Activated CD4-positive, alpha-beta T cell treated with anti-CD3 and anti-CD28 coated beads for 48 hours (primary cell): Measurements from ENCODE around the gene C21orf58.
A peak's percentile ranks its signal among the peaks of the same experiment; 100 is the strongest.
"Not testable (repeated sequence)": the region's sequence is repeated elsewhere in the genome, so short reads cannot be mapped to it uniquely, and the experiment has no call there.

Experiments used
- DNase-seq: peaks from one replicate; pipeline ENCODE4 v3.0.0-alpha.2; 2020

Gene C21orf58

DNA sequence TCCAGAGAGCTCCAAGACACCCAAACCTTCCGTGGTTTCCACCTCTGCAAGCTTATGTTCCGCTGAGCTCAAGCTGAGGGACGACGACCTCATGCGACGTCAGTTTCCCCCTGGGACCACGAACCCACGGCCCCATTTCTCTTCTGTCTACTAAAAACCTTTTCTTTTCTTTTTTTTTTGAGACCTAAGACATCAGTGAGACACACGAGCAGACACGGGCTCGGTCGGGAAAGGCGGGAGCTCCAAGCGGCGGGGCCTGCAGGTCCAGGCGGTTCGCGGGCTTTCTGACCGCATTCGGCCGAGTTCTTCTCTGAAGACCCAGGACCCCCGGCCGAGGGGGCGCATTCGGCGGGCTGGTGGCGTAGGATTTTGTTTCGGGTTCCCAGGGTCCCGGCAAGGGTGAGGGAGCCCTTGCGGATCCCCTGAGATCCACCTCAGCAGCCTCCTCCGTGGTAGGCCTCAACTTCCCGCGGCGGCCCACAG lies 402 bp downstream of the C21orf58 start:
- peak; percentile 55 for DNase-seq

- DNase-seq: peak; percentile 41
Measured at GRCh38 chr21:46322351-46323226, 1.1 kb downstream of the C21orf58 start.

- no peak for DNase-seq
Measured at GRCh38 chr21:46320331-46320801, 3.3 kb downstream of the C21orf58 start.

GRCh38 chr21:46319186-46319585 lies 4.5 kb downstream of the C21orf58 start:
- DNase-seq: no peak

- DNase-seq: no peak
Measured at GRCh38 chr21:46318464-46318845, 5.2 kb downstream of the C21orf58 start.

- DNase-seq: no peak
Measured at GRCh38 chr21:46317710-46318463, 5.8 kb downstream of the C21orf58 start.

DNA sequence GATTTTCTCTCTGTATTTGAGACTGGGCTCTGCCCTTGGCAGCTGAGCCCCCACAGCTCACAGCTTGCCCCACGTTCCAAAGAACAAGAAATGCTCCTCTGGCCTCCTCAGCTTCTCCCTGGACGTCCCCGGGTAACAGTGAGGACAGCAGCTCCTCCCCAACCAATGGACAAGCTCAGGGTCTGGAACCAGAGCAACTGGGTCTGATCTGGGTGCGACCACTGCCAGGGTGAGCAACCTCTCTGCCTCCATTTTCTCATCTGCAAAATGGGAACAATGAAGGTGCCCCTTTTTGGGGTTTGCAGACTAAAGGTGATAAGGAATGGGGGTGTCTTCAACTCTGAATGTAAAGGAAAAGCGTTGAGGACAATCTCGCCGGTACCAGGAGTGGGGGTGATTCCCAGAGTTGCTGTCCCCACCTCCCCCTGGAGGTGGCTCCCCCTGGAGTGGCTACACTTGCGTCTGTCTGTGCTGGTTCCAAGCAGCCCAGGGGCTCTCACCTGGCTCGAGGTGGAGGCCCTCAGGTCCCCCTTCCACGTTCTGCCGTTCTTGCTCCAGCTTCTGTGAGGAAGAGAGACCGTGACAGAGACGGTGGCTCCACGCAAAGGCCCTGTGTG lies 6.9 kb downstream of the C21orf58 start:
- no peak for DNase-seq

DNA sequence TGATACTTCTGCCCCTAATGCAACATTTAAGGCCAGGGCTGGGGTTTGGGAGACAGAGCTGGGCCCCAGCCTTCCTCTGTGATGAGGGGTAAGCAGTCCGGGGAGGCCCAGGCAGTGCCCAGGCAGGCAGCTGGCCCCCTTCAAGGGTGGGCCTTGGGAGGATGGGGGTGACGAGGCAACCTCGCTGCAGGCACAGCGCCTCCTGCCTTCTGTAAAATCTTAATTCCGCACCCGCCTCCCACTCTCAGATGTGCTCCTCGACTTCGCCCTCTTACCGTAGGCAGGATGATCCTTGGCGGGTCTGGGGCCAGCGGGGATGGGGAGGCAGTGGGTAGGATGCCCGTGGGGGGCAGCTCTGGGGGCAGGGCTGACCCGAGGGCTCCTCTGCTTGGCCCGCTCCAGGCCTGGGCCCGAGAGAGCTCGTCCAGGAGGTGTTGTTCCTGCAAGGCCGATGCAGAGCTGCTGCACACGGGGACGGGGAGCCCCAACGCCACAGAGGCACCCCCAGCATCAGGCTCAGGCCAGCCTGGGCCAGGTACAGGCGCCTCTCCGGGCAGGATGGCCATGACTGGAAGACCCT lies 9.1 kb downstream of the C21orf58 start:
- no peak for DNase-seq

DNA sequence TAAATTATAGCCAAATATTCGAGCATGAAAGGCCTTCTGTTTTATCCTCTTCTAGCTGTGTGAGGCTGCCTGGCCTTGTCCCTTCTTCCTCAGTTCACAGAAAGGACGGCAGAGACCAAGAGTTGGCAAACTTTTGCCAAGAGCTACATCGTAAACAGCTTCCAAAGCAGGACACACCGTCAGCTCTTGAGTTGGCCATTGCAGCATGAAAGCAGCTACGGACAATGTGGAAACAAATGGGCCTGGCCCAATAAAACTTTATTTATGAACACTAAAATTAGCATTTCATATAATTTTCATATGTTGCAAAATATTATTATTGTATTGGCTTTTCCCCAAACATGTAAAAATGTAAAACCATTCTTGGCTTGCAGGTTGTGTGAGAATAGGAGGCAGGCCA lies 10.7 kb downstream of the C21orf58 start:
- no peak for DNase-seq

DNA sequence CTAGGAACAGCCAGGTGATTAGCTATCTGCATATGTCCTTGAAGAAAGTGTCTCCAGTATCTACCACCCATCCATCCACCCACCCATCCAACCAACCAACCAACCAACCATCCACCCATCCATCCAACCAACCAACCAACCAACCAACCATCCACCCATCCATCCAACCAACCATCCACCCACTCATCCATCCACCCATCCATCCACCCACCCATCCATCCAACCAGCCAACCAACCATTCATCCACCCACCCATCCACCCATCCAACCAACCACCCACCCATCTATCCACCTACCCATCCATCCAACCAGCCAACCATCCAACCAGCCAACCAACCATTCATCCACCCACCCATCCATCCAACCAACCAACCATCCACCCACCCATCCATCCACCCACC lies 12.1 kb downstream of the C21orf58 start:
- DNase-seq: no peak

GRCh38 chr21:46310260-46310659 lies 13.4 kb downstream of the C21orf58 start:
- not testable (repeated sequence) for DNase-seq

DNA sequence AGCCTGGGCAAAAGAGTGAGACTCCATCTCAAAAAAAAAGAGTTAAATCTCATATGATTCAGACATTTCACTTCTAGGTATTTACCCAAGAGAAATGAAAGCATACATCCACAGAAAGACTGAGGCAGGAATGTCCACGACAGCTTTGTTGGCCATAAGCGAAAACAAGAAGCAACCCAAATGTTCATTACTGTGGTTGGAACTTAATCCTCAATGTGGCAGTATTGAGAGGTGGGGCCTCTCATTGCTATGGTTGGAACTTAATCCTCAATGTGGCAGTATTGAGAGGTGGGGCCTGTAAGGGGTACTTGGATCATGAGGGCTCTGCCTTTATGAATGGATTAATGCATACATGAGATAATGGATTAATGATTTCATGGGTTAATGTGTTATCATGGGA lies 15.2 kb downstream of the C21orf58 start:
- no peak for DNase-seq

- no peak for DNase-seq
Measured at GRCh38 chr21:46307625-46308024, 16.0 kb downstream of the C21orf58 start.

- DNase-seq: no peak
Measured at GRCh38 chr21:46304955-46305354, 18.7 kb downstream of the C21orf58 start.

- no peak for DNase-seq
Measured at GRCh38 chr21:46304437-46304836, 19.2 kb downstream of the C21orf58 start.

DNA sequence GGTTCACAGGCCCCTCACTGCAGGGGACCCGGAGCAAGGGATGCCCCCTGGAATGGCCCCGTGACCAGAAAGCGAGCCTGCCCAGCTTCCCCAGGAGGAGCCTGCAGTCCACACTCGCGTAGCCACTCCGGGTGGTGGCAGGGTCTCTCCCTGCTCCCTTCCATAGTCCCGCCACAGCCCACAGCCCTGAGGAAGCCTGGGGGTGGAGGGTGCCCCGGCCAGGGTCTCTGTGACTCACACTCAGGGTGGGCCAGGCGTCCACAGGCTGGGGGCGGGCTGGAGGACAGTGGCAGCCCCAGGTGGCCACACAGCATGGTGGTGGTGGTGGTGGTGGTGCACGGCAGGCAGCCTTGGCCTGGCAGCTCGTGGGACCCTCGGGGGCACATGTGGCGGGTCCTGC lies 21.9 kb downstream of the C21orf58 start:
- DNase-seq: no peak

DNA sequence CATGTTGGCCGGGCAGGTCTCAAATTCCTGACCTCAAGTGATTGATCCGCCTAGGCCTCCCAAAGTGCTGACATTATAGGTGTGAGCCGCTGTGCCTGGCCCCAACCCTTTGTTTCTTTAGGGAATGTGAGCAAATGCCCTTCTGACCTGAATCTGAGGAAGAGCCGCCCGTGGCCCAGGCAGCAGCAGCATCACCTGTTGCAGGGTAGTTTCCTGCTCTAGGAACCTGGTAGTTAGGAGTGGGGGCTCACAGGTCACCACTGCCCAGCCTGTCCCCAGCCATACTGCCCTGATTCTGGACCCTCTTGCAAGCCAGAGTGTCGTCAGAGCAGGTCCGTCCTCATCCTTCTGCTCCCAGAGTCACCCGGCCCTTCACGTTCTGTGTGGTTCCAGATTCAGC lies 24.5 kb downstream of the C21orf58 start:
- no peak for DNase-seq

DNA sequence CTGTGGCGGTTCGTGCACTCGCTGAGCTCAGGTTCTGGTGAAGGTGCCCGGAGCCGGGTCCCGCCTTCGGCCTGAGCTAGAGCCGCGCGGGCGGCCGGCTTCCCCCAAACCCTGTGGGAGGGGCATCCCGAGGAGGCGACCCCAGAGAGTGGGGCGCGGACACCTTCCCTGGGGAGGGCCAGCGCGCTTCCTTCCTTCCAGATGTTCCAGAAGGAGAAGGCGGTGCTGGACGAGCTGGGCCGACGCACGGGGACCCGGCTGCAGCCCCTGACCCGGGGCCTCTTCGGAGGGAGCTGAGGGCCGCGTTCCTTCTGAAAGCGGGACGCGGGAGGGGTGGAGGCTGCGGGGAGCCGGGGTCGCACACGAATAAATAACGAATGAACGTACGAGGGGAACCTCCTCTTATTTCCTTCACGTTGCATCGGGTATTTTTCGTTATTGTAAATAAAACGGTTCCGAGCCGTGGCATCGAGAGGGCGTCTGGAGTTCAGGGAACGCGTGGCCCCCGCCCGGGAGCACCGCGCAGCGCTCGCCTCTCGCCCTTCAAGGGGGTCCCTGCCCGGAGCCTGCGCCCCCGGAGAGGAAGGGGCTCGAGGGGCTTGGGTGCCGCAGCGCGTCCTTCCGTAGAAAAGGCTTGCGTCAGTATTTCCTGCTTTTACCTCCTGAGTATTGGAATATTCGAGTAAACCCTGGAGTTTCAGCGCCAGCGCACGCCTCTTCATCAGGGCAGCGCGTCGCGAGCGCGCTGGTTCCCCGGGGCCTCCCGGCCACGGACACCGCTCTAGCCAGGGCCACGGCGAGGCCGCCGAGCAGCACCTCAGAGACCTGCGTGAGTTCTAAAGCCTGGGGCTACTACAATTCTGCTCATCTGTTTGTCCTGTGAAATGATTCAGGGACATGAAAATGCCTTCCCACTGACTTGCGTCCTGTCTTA lies 26.1 kb downstream of the C21orf58 start:
- DNase-seq: peak; percentile 23

- peak; percentile 73 for DNase-seq
Measured at GRCh38 chr21:46295996-46296752, 27.5 kb downstream of the C21orf58 start.

DNA sequence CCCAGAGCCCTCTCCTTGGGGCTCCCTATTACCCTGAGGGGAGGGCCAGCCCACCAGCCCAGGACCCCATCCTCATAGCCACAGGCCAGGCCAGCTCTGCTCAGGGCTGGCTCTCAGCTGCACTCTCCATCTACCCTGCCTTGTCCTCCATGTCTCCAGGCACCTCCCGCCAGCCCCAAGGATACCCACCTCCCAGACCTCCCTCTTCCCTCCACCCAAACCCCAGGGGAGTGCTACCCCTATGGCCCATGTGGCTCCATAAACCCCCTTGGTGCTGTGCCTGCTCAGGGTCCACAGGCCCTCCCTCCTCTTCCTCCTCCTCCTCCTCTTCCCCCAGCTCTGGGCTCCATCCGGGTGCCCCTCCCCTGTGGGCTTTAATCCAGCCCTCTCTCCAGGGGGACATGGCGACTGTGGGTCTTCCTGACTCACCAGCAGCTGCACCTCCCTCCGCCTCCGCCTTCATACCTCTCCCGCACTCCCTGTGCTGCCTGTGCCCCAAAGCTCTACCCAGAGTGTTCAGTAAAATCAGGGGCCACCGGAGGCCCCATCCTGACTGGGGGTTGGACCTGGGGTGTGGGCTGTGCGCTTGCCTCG lies 28.4 kb downstream of the C21orf58 start:
- no peak for DNase-seq
